NCI-H345 treated with DMSO at 0.1 percent for 48 hours (cell line): ENCODE results near the gene SPEF1.

ENCODE experiments used
- DNase-seq: peaks from one replicate; lab custom pipeline; 2025; ENCODE audit not compliant: unreplicated experiment; lab: John Stamatoyannopoulos, UW

SPEF1 gene

DNA sequence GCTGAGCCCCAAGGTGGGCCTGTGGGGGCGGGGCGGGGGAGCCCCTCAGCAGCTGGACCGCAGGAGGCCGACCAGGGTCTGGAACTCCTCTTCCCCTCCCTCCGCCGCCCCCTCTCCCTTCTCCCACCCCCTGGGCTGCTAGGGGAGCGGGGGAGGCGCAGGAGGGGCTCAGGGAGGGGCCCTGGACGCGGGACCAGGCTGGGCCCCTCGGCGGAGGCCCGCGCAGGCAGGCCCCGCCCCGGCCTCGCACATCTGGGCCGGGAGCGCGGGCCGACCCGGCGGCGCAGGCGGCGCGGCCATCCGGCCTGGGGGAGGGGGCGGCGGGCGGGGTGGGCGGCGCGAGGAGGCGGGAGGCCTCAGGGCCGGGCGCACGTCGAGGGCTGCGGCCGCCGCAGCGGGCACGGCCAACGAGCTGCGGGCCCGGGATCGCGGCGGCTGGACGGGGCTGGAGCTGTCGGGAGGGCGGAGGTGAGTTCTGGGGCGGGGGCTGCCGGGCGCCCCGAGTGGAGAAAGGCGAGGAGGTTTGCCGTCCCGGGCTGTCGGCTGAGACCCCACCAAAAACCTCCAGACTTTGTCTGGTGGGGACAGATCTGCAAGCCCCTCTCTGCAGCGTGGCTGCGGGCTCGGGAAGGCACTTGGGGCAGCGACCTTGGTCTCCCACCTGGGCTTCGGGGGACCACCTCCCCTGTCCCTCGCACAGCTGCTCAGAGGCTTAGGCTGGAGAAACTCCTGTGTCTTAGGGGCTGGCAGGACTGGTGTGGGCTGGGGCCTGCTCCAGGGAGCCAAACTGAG lies 48.7 kb downstream of the SPEF1 start, which contains the start of gene HSPA12B:
HSPA12B (plus strand) TSS at position 359 of the 792 bp plus-strand sequence. CDS start 5,990 bp downstream, outside the sequence.
- no peak for DNase-seq

GRCh38 chr20:3731944-3732326 lies 49.3 kb downstream of the SPEF1 start:
- DNase-seq = no peak

DNA sequence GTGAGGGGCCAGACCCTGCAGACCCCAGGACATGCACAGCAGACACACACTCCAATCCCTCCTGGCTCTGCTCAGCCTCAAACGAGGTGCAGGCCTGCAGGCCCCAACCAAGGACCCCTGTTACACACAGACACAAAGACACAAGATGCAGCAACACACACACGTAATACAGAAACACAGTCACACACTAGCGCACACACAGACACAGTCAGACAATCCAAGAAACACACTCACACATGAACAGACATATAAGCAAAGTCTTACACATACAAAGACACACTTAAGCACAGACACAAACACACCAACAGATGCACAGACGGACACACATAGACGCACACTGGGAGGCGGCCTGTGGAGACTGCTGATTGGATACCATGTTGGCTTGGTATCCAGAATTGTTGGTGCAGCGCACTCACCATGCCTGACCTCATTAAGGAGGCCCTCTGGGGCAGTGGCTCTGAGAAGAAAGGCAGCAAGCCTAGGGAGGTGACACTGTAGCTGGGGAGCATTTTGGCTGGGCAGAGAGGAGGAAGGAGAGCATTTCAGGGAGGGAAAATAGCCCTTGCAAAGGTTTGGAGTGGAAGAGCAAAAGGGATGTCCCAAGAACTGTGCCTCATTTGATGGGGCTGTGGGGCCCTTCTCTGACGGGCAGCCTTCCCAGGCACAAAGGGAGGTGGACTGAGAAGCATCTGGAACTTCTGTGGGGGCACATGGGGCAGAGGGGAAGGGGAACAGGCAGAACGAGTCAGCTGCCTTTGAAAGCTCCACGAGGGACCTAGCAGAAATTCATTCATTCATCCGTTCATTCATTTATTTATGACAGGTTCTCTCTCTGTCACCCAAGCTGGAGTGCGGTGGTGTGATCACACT lies 50.2 kb downstream of the SPEF1 start:
- DNase-seq = no peak

DNA sequence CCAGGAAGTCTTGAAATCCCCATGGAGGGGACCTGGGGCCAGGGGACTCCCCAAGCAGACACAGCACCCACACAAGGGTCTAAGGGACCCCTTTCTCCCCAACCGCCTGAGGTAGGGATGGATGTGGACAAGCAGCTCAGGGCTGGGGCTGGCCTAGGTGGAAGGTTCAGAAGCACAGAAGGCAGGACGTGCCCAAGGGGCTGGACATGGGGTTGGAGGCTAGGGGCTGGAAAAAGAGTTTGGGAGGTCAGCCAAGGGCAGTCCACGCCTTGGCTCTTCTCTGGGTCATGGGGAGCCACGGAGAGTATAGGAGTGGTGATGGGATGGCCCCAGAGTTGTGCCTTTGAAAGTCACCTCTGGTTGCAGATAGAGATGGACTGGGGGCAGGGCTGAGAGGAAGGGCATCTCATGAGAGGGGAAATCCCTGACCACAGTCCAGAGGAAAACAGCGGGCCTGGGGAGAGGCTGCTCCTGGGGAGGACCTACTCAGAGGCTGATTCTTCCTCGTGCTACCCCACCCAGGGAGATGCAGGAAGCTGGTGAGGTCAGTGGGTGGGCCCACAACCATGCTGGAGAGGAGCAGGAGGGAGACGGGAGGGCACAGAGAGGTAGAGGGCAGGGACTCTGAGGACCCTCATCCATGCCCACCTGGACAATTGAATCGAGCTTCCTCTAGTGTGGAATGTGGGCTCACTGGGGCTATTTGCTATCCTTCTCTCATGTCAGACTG lies 51.3 kb downstream of the SPEF1 start:
- DNase-seq = no peak

DNA sequence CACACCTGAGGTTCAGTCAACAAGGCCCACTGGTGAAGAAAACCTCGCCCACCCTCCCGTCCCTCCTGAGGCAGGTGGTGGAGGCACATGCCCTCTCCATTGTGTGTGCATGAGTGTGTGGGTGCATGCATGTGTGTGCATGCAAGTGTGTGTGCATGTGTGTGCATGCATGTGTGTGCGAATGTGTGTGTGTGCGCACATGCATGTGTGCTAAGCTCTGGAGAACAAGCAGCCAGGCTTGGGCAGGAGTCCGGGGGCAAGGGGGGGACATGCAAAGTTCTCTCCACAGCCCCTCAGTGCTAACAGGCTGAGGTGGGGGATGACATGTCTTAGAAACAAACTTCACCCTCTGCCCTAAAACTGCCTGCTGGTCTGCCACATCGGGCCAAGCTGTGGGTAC lies 51.9 kb downstream of the SPEF1 start:
- DNase-seq = no peak

GRCh38 chr20:3728876-3729275 lies 52.4 kb downstream of the SPEF1 start:
- no peak for DNase-seq

DNA sequence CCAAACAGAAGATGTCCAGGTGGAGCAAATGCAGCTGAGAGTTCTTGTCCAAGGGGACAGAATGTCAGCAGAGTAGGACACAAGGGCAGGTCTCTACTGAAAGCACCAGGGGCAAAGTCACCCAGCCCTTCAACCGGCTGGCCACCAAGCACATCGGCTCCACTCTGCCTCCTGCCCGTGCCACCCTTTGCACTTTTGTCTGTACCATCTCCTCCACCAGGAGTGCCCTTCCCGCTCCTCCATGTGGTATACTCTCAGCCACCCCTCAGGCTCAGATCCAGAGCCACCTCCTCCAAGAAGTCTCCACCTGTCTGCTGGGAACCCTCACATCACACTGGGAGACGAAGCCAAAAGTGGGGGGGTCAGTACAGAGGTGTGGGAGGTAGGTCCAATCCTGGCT lies 52.9 kb downstream of the SPEF1 start:
- no peak for DNase-seq
